GM18861 (cell line): ENCODE data around the gene TMEM38A.
"Not testable (repeated sequence)": the region's sequence is repeated elsewhere in the genome, so short reads cannot be mapped to it uniquely, and the experiment has no call there.

ENCODE experiments used
- ATAC-seq: cut with Tn5 transposase; IDR thresholded peaks from one replicate; pipeline ENCODE4 v1.9.1; 2021; ENCODE audit not compliant: unreplicated experiment

Gene TMEM38A

DNA sequence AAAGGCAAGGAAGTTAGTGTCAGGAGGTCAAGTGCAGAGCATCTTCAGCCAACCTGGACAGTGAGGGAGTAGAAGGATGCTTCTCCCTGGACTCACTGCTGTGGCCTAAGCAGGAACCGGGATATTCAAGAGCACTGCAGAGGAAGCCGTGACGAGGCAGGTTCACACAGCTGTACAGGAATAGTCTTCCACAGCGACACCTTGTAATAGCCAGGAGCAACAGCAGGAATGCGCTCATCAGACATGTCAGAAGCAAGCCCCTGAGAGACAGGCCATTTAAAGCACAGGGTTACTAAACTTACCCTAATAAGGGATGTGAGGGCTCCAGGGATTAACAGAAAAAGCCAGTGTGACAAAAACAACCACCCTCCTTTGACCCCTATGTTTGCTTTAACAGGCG, 29.5 kb upstream of the TMEM38A start:
- no peak for ATAC-seq

DNA sequence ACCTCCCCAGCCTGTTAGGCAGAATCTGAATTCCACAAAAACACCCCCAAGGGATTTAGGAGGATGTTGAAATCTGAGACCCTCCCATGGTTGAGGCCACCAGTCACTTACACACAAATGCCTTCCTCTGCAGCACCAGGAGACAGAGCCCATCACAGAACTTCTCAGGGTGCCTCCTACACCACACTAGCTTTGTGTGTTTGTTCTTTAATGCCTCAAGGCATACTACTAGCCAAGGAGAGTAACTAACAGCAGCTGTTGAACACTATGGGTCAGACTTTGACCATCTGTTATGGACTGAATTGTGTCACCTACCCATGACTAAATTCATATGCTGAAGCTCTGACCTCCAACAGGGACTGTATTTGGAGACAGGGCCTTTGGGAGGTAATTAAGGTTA, 23.4 kb upstream of the TMEM38A start:
- no peak for ATAC-seq

DNA sequence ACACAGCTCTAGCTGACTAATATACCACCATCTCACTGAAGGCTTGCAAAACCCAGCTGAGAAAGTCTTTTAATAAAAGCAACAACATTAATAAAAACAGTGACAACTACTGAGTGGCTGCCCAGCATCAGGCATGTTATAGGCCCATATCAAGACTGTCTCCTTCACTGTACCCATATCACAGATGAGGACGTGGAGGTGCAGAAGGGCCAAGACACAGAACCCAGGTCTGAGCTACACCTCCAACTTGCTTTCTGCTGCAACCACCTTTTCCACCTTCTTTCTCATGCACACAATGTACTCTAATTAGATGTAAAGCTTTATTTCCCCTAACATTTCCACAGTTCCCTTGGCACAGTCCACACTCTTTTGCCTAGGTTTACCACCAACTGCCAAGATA, 22.3 kb upstream of the TMEM38A start:
- no peak for ATAC-seq

DNA sequence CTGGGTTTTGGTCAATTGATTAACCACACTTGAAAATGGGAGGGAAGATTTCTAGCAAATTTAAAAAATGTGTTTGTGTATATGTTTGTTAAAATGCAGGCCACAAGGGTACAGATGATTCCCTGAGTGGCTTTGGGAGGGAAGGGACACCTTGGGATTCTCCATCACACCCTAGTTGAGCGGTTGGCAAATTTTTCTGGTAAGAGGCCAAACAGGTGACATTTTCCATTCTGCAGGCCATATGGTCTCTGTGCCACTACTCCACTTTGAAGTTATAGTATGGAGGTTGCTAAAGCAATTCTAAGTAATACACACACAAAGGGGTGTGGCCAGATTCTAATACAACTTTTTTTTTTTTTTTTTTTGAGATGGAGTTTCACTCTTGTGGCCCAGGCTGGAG, 20.0 kb upstream of the TMEM38A start:
- no peak for ATAC-seq

DNA sequence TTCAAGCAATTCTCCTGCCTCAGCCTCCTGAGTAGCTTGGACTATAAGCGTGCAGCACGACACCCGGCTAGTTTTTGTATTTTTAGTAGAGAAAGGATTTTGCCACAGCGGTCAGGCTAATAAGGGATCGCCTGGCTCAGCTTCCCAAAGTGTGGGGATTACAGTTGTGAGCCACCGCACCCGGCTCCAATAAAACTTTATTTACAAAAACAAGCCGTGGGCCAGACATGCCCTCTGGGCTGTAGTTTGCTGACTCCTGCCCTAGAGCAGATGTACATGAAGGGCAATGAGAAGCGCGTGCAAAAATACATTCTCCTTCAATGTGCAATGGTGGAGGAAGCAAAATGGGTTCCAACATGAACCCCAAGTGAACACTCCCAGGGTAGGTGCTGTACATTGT, 19.2 kb upstream of the TMEM38A start:
- no peak for ATAC-seq

DNA sequence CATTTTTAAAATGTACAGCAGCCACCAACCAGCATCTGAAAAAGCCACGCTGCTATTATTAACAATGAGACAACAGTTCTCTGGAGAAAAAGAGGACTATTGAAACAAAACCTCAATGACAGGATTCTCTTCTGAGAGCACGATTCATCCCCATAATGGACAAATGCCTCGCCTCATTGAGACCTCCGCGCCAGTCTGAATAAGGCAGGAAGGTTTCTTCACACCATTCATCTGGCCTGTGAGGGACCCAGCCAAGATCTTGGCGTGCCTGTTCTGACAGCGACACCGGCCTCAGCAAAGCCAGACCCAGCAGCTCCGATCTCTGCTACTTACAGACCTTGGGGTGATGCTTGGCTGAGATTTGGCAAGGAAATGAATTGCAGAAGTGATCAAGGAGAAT, 15.8 kb upstream of the TMEM38A start:
- ATAC-seq: no peak

DNA sequence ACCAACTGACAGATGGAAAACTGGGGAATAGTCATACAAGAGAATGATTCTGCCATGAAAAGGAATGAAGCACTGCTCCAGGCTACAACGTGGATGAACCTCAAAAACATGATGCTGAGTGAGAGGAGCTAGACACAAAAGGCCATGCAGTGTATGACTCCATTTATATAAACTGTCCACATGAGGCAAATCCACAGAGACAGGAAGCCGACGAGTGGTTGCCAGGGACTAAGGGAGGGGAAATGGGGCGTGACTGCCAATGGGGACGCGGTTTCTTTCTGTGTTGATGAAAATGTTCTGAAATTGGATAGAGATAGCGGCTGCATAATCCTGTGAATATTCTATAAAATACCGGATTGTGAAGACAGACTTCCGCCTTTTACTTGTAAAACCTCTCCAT, 11.2 kb upstream of the TMEM38A start:
- no peak for ATAC-seq

DNA sequence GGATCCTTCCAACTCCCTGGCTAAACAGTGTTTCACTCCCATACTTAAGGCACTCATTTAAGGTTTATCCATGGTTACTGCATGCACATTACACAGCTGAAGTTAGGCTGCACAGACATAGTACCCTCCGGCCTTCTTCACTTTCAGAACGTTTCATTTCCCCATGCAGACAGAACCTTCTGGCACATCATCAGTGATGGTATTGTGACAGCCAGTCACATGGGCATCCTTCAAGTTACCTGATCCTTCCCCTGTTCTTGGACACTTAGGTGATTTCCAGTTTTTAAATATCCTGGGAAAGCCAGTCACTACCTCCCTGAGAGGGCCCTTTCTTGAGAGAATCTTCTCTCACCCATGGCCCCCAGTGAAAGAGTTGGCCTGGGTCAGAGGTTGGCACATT, 10.1 kb upstream of the TMEM38A start:
- ATAC-seq: no peak

DNA sequence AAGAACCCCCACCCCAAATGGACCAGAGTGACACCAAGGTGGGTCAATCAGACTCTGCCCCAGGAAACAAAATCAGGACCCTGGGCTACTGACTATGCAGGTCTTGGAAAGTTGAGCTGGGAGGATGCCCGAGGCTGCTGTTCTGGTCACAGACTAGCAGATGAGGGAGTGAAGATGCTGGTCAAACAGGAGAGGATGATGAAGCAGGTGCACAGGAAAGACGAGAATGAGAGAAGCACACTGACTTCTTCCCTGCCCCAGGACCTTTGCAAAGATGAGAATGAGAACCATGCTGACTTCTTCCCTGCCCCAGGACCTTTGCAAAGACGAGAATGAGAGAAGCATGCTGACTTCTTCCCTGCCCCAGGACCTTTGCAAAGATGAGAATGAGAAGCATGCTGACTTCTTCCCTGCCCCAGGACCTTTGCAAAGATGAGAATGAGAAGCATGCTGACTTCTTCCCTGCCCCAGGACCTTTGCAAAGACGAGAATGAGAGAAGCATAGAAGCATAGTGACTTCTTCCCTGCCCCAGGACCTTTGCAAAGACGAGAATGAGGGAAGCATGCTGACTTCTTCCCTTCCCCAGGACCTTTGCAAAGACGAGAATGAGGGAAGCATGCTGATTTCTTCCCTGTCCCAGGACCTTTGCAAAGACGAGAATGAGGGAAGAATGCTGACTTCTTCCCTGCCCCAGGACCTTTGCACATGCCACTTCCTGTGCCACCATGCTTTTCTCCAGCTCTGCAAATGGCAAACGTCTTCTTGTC, 9.3 kb upstream of the TMEM38A start:
- ATAC-seq: not testable (repeated sequence)

DNA sequence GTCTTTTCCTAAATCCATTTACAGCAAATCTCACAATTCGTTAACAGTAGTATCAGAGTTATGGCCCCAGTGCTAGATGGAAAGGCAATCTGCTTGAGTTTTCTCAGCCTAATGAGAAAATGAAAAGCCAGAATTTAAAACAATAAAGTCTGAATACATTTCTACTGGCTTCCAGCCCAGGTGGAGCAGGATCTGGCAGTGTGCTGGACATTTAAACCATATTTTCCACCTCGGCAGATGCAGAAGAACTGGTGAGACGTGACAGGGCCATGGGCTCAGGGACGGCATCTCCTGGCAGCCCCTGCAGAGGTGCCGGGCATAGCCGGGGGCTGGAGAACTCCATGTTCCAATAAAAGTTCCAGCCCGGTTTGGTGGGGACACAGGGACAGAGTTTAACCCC, 8.1 kb upstream of the TMEM38A start:
- ATAC-seq: no peak

DNA sequence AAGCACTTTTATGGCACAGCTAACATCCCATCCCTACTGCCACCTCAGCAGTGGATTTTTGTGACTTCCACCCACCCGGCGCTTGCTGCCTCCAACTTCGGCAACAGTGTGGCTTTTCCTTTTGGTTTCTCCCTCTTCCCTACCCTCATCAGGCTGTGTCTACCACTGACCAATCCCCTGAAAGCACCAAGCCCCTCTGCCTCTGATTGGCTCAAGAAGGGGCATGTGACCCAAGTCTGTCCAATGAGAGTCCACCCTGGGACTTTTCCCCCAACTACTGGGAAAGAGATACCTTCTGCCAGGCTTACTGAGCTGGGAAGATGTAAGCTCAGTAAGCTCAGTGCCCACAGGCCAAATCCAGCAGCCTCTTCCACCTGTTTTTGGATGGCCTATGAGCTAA, 6.8 kb upstream of the TMEM38A start:
- no peak for ATAC-seq

DNA sequence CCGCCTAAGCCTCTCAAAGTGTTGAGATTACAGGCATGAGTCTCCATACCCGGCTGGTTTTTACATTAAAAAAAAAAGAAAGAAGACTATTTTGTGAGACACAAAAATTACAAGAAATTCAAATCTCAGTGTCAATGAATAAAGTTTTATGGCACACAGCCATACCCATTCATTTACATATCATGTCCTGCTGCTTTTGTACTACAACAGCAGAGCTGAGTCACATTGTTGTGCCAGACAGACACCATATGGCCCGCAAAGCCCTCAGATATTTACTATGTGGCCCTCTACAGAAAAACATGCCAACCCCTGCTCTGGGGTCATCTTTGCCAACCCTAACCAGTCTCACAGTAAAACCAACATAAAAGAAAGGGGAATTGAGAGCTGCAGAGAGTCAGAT, 6.3 kb upstream of the TMEM38A start:
- no peak for ATAC-seq

DNA sequence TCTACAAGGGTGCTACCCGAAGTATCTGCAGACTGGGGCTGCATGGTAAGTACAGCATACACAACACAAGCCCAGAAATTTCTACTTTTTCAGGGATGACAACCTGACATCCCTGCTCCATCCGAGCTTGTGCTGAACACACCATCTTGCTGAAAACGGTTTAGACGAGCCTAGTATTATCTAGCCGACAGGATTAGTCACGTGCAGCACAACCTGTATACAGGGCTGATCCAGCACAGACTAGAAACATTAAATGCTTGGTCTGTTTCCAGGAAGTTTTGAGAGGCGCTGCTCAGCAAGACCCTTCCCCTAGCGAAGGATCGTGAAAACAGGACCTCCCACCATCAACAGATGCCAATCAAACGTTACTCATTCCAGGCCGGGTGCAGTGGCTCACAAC, 5.2 kb upstream of the TMEM38A start:
- ATAC-seq: no peak

DNA sequence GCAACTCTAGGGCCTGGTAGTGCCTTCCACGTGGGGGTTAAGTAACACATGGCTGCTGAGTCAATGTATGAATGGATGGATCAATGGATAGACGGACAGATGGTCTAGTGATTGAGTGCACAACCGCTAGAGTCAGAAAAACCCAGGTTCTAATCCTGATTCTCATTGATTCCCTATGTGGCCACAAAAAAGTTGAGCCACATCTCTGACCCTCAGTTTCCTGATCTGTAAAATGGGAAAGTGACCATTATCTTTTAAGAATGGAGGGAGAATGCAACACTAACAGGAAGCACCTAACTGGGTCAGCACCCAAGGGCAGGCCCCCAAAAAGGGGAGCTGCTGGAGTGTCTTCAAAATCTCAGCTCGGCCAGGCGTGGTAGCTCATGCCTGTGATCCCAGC, 3.6 kb upstream of the TMEM38A start:
- no peak for ATAC-seq

DNA sequence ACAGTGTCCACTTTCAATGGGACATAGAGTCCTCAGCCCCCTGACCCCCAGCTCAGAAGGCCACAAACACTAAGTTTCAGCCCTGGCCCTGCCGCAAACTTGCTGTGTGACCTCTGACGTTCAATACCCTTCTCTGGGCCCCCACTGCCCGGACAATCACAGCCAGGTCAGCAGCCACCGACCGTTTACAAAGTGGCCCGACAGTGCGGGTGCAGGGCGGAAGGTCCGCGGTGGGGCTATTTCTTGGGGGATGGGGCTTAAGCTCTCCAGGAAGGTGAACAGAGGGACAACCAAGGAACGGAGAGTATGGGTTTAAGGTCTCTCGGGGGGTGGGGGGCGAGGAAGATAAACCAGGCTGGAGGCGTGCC, 1.5 kb upstream of the TMEM38A start:
- ATAC-seq: no peak

DNA sequence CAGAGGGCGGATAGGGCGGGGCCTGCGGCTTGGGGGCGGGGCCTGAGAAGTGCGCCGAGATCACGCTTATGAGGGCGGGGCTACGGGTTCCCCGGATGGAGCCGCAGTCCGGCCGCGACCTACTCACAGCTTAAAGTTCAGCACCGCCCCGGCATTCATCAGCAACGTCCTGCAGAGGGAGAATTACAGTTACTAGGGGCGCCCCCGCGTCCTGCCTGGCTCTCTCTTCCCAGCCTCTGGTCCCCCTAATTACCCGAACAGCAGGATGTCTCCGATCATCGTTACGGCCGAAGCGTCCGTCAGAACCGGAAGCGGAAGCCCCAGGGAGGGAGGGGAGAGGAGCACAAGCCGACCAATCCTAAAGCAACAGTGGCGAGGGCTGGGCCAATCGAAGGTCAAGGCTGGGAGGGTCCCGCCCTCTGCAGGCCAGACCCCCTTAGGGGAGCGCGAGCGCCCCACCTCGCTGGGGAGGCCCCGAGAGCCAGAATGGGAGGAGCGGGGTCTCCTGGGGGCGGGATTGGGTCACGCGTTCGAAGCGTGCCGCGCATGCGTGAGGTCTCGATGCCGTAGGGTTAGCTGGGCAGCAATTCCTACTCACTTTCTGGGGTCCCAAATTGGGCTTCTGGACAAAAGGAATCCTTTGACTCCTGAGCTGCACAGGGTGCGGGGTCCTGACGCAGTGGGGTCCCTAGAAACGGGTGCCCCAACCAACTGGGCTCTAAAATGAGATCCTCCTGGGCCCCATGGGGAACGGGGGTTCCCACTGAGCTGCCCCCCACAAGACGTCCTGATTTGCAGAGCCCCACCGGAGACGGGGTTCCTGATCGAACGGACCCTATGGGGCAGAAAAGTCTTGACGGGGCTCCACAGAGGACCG, 869 bp upstream of the TMEM38A start, which contains the start of gene SMIM7:
SMIM7 (minus strand) TSS at position 313 of the 877 bp plus-strand sequence; CDS start at position 279, 34 bp downstream.
- peak; percentile 79 for ATAC-seq

DNA sequence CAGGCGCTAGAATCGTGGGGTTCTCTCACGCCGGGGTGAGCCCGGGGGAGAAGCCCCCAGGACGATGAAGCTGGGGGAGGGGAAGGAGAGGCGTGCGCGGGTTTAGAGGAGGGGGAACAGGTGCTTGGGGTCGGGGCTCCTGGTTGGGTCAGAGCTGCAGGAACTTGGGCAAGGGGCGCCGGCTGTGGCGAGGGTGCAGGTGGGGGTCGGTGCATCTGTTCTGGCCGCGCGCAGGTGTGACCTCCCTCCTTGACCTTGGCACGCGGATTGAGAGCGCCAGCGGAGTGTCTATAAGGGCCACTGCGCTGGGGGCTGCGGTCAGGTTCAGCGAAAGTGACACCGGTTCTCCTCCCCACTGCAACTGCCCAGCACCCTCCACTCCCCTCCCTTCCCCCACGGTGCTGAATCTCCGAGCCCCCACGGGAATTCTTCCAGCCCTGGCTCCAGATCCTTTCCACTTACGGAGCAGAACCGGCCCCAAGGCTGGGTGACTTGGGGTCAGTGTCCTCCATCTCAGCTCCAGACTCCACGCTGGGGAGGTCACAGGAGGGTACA, 618 bp downstream of the TMEM38A start:
- no peak for ATAC-seq

DNA sequence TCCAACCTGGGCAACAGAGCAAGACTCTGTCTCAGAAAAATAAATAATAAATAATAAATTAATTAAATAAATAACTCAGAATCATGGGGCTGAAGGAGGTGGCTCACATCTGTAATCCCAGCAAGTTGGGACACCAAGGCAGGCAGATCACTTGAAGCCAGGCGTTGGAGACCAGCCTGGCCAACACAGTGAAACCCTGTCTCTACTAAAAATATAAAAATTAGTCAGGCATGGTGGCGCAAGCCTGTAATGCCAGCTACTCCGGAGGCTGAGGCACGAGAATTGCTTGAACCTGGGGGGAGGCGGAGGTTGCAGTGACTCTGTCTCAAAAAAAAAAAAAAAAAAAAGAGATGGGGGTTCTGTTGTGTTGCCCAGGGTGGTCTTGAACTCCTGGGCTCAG, 7.2 kb downstream of the TMEM38A start:
- no peak for ATAC-seq

DNA sequence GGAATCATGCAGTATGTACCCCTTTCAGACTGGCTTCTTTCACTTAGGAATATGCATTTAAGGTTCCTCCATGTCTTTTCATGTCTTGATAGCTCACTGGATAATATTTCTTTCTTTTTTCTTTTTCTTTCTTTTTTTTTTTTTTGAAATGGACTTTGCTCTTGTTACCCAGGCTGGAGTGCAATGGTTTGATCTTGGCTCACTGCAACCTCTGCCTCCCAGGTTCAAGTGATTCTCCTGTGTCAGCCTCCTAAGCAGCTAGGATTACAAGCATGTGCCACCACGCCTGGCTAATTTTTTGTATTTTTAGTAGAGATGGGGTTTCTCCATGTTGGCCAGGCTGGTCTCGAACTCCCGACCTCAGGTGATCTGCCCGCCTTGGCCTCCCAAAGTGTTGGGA, 7.8 kb downstream of the TMEM38A start:
- not testable (repeated sequence) for ATAC-seq

DNA sequence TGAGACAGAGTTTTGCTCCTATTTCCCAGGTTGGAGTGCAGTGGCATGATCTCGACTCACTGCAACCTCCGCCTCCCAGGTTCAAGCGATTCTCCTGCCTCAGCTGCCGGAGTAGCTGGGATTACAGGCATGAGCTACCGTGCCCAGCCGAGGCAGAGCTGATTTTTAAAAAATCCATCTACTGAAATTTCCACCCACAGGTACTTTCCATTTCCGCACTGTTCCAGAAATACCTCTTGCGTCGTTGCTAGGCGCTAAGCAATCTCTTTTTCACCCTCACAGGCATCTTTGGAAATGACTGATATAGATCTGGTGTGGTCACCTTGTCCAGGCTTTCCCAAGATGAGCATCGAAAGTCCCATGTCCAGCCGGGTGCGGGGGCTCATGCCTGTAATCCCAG, 9.4 kb downstream of the TMEM38A start:
- ATAC-seq: no peak

DNA sequence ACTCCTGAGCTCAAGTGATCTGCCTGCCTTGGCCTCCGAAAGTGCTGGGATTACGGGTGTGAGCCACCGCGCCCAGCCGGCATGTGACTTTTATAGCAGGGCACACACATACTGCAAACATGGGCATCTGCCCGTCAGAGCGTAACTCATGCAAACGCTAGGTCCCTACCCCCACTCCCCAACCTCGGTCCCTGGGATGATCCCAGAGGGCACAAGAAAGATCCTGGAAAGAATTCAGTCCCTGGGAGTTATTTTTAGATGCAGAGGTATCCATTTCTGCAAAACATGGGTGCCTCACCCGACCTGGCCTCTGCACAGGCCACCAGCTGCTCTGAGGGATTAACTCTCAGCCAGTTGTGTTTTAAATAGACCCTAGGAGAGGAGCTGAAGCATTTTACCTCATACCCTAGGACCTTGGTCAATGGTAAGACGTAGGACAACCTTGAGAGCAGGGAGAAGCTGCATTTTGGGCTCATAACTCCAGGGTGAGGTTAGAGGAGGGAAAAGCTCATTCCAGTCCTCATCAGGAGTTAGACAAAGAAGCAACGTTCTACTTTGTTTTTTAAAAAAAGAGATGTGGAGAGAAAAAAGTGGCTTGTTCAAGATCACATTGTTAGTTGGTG, 10.8 kb downstream of the TMEM38A start:
- no peak for ATAC-seq

DNA sequence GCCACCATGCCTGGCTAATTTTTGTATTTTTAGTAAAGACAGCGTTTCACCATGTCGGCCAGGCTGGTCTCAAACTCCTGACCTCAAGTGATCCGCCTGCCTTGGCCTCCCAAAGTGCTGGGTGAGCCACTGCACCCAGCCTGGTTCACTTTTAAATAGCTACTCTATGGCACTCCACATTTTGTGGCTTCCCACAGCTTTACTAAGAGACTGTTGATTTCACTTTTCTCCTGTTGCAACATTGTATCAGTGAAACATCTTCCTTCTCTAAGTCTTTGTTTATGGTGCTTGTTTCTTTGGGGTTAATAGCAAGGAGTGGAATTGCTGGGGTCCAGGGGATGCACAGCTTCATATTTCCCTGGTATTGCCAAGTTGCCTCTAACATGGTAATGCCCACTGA, 12.3 kb downstream of the TMEM38A start:
- no peak for ATAC-seq
